HG02938 (cell line): ENCODE measurements around the gene AMZ1.
"Not testable (repeated sequence)": the region's sequence is repeated elsewhere in the genome, so short reads cannot be mapped to it uniquely, and the experiment has no call there.

Experiments used
- ATAC-seq: cut with Tn5 transposase; IDR thresholded peaks from one replicate; pipeline ENCODE4 v1.9.1; 2021; ENCODE audit warnings: mild to moderate bottlenecking, moderate library complexity; ENCODE audit not compliant: unreplicated experiment

AMZ1 gene

GRCh38 chr7:2724453-2725177 is 36.6 kb downstream of the AMZ1 start:
- ATAC-seq = no peak

DNA sequence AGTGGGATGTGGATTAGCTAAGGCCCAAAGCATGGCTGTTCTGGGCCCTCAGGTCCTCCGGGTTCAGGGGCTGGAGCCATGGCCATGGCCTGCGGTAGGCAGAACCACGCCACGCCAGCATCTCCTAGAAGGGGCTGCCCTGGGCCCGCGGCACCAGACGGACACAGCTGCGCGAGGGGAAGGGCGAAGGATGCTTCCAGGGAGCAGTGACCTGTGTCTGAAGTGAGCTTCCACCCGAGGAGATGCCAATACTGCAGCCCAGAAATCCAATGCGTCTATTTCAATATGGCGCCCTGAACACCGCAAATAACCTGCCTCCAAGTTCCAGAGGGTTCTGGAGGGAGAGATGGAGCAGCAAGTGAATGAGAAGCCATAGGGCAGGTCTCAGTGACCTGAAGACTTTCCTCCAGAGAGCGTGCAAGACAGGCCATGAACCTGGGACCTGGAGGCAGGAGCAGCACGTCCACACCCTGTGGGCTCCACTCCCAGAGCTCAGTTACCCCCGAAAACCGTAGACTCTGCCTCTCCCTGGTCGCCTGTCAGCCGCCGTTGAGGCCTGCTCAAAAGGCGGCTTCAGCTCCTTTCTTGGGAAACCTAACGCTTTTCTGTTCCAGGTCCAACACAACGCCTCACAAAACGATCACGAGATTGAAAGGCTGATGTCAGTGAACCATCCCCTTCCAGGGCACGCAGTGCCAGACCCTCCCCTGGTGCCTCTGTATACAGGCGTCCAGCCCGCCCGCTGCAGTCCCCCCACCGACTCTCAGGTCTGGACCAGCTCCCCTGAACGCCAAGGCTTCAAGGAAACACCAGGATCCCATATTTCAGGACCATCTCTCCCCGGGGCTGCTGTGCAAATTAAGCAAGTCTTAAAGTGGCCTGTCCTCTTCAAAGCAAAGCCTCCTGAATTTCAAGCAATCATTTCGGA is 37.4 kb downstream of the AMZ1 start:
- ATAC-seq = no peak

- no peak for ATAC-seq
Observed at GRCh38 chr7:2726316-2727018, 38.5 kb downstream of the AMZ1 start.

DNA sequence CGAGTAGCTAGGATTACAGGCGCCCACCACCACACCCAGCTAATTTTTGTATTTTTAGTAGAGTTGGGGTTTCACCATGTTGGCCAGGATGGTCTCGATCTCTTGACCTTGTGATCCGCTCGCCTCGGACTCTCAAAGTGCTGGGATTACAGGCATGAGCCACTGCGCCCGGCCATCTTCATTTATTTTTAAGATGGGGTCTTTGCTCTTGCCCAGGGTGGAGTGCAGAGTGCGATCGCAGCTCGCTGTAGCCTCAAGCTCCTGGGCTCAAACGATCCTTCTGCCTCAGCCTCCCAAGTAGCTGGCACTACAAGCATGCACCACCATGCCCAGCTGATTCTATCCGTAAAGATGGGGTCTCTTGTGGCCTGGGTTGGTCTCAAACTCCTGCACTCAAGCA is 39.2 kb downstream of the AMZ1 start:
- not testable (repeated sequence) for ATAC-seq

DNA sequence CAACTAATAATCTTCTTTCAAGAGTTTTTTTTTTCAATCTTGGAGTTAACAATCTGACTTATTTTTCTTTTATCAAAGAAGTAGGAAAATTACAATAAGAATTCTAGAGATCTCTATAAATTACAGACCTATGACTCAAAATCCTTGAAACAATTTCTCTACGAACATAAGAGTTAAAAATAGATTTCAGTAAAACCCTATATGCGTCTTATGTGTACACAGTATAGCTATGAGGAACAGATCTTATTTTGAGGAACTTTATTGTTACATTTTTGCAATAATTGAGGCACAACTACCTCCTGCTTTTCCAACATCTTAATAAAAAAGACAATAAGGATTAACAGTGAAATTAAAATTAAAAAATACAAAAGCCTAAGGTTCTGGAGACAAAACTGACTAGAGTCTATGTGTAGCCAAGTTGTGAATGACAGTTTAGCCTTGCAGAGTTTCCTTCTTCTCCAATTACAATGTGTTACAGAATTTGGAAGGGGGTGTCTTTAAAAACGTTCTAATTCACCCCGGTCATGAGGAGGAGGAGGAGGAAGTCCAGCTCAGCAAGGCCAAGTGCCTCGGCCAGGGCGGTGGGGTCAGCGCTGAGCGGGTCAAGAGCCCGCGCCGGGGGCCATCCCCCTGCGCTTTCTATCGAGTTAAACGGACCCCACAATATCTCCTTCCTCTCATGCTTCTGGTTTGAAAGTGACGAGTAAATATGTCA is 40.5 kb downstream of the AMZ1 start:
- no peak for ATAC-seq

GRCh38 chr7:2729031-2729892 is 41.3 kb downstream of the AMZ1 start:
- ATAC-seq = no peak

GRCh38 chr7:2729893-2730716 is 42.1 kb downstream of the AMZ1 start:
- no peak for ATAC-seq

- ATAC-seq = no peak
Observed at GRCh38 chr7:2730846-2731770, 43.1 kb downstream of the AMZ1 start.

GRCh38 chr7:2732388-2732787 is 44.4 kb downstream of the AMZ1 start:
- no peak for ATAC-seq

DNA sequence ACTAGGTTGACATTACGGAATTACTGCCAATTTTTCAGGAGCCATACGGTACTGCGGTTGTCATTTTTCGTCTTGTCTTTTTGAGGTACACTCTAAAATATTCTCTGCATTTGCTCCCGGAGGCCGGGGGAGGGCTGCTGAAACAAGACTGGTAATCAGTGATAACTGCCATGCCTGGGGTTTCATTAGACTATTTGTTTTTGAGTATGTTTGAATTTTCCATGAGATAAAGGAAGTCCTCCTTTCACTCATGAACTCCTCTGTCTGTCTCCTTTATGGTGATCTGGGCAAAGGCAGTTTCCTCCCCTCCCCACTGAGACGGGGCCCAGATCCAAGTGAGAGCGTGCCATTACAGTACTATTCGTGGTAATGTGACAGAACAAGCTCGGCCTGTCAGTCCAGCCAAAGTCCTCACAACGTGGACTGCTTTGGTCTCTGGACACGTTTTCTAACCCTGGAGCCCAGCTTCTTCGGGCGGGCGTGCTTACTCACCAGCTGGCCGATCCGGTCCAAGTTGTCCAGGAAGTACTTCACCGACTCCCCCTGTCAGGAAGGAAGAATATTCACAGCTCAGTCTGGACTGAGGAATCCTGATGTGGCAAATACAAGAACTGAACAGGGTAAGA is 45.1 kb downstream of the AMZ1 start:
- no peak for ATAC-seq

DNA sequence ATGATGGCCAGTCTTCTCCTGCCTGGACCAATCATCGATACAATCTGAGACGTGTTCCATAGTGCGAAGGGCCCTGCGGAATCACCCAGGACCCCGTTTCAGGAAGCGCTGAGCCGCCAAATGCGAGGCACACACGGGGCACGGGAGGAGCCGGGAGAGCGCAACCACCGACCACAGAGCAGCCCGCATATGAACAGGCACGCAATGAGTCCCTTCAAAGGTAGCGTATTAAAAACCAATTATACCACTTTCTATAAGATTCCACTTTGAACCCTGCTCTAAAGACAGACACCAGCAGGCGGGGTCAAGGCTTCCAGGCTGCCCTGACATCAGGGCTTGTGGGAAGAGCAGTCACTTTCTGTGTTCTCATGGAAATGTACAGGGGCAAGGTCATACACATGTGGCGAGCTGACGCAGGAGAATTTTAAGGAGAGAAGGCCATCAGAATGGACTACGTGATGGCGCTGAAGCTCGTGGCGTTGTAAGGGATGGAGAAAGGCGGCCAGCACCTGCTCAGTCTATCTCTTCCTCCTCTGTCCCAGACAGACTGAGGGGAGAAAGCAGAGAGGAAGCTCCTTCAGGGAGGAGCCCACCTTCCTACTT is 46.2 kb downstream of the AMZ1 start:
- ATAC-seq = no peak

DNA sequence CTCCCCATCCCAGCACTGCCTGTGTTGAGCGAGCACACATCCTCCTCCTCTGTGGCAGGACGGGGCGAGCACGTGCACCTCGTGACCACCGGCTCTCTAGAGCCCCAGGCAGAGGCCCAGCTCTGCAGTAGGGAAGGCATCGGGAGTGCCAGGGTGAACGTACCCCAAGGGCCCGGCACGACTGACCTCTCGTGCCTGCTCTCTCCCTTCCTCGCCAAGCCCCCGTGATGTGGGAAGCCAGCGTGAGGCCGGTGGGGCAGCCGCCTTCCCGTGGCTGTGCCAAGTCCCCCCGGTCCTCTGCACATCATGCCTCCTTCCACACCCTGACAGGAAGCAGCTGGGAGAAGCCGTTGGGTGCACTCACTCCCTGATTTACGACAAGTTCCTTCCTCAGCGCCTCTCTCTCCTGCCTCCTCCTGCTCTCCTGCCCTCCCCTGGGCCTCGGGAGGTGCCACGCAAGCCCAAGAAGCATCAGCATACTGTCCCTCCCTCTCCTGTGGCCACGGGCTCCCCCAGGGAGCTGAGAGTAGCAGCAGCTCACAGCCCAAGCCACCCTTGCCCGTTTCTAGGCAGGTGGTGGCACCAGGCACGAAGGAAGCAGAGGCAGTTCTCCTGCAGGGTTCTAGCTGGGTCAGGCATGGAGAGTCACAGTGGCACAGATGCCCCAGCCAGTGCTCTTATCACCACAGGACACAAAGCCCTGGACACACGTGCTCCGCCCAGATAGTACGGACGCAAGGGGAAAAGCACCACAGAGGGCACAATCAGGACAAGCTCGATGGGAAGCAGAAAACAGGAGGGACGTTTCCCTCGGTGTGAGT is 47.0 kb downstream of the AMZ1 start:
- ATAC-seq = no peak

GRCh38 chr7:2735744-2736143 is 47.7 kb downstream of the AMZ1 start:
- no peak for ATAC-seq

GRCh38 chr7:2736411-2736914 is 48.5 kb downstream of the AMZ1 start:
- no peak for ATAC-seq

GRCh38 chr7:2737005-2737743 is 49.2 kb downstream of the AMZ1 start:
- not testable (repeated sequence) for ATAC-seq
